AG09319 (cell line): ENCODE data around the gene MAGEB4.

Experiments
- DNase-seq: peaks from one replicate; pipeline ENCODE4 v3.0.0-alpha.2; 2010; ENCODE audit warnings: low read depth; ENCODE audit errors: extremely low read depth
- CTCF ChIP-seq: IDR thresholded peaks from 2 replicates; pipeline ENCODE4 v1.5.1; 2011; ENCODE audit warnings: low read depth, mild to moderate bottlenecking, inconsistent platforms, low read length, moderate library complexity

MAGEB4 gene

GRCh38 chrX:30259927-30260326, 18.1 kb downstream of the MAGEB4 start:
- DNase-seq, result no peak
- no peak for TF ChIP-seq CTCF

- no peak for DNase-seq
- no peak for TF ChIP-seq CTCF
These were observed 19.2 kb downstream of the MAGEB4 start for GRCh38 chrX:30261012-30261411.

- no peak for DNase-seq
- no peak for TF ChIP-seq CTCF
These were observed 21.0 kb downstream of the MAGEB4 start for GRCh38 chrX:30262763-30263162.

GRCh38 chrX:30270639-30271038, 28.8 kb downstream of the MAGEB4 start:
- no peak for TF ChIP-seq CTCF
- DNase-seq, result no peak

GRCh38 chrX:30275498-30275897, 33.7 kb downstream of the MAGEB4 start:
- DNase-seq, result no peak
- TF ChIP-seq CTCF, result peak; percentile 38

- no peak for TF ChIP-seq CTCF
- DNase-seq, result no peak
These were observed 36.6 kb downstream of the MAGEB4 start for GRCh38 chrX:30278365-30278764.

- TF ChIP-seq CTCF, result no peak
- no peak for DNase-seq
These were observed 38.6 kb downstream of the MAGEB4 start for GRCh38 chrX:30280428-30280827.

GRCh38 chrX:30282527-30282926, 40.7 kb downstream of the MAGEB4 start:
- no peak for DNase-seq
- no peak for TF ChIP-seq CTCF
